GM12874 (cell line): Measurements from ENCODE around the gene IPO13.

ENCODE experiments used
- CTCF ChIP-seq: IDR thresholded peaks from 2 replicates; pipeline ENCODE4 v1.5.1; 2011; ENCODE audit warnings: low read depth, mild to moderate bottlenecking, control low read depth, low read length, moderate library complexity; ENCODE audit not compliant: insufficient read depth

IPO13 gene

GRCh38 chr1:44013949-44014348 is 67.2 kb downstream of the IPO13 start:
- TF ChIP-seq CTCF = no peak

GRCh38 chr1:44014365-44015104 is 67.8 kb downstream of the IPO13 start:
- no peak for TF ChIP-seq CTCF

GRCh38 chr1:44015206-44015605 is 68.5 kb downstream of the IPO13 start:
- TF ChIP-seq CTCF = no peak

GRCh38 chr1:44016041-44016889 is 69.5 kb downstream of the IPO13 start:
- TF ChIP-seq CTCF = no peak

- TF ChIP-seq CTCF = no peak
Measured at GRCh38 chr1:44016890-44017400, 70.2 kb downstream of the IPO13 start.
